H1 (cell line): ENCODE results near the gene GPR39. TPM values are rescaled to one million over a fixed set of nuclear protein-coding genes. Genes with fewer than 3 reads are reported as not detected.

Experiments
- CTCF ChIA-PET: fragments of 300-600 bp; sonication (Branson Sonifier 250); formaldehyde crosslinking; loops from one replicate; lab custom pipeline; 2021; ENCODE audit not compliant: partially characterized antibody; lab: Charles Lee
- POLR2A ChIA-PET: fragments of 300-600 bp; sonication (Branson Sonifier 250); formaldehyde crosslinking; loops from one replicate; lab custom pipeline; 2021; ENCODE audit warnings: inconsistent platforms; ENCODE audit not compliant: partially characterized antibody; lab: Charles Lee
- DNase-seq, 2 experiments: peaks; one replicate each; pipeline versions ENCODE4 v3.0.0 to v3.0.0-alpha.2; 2010 to 2022; ENCODE audit warnings: low spot score in 2 of 2, low read depth in 1 of 2, mixed read lengths in 1 of 2
- FAIRE-seq: peaks from 2 replicates; lab custom pipeline; 2011; peaks lifted over from hg19 to GRCh38; lab: Jason Lieb, UNC
- H2AFZ ChIP-seq: 2 replicates; pipeline ENCODE4 v1.8.1; 2012; ENCODE audit warnings: low read length, inconsistent platforms
- H2AK5ac ChIP-seq: 2 replicates; pipeline ENCODE4 v1.6.1; 2013; ENCODE audit warnings: low read depth, low read length
- H2BK120ac ChIP-seq: replicated peaks from 2 replicates; pipeline ENCODE3; 2013; ENCODE audit warnings: low read depth, low read length, inconsistent platforms
- H2BK12ac ChIP-seq: 2 replicates; pipeline ENCODE4 v1.6.1; 2013; ENCODE audit warnings: low read depth, low read length
- H2BK15ac ChIP-seq: 2 replicates; pipeline ENCODE4 v1.6.1; 2013; ENCODE audit warnings: low read length
- H2BK20ac ChIP-seq: 2 replicates; pipeline ENCODE4 v1.6.1; 2013; ENCODE audit warnings: low read length
- H2BK5ac ChIP-seq: 2 replicates; pipeline ENCODE4 v1.6.1; 2013; ENCODE audit warnings: low read depth, low read length
- H3K14ac ChIP-seq: 2 replicates; pipeline ENCODE4 v1.6.1; 2013; ENCODE audit warnings: inconsistent platforms; ENCODE audit not compliant: insufficient read length
- H3K18ac ChIP-seq: 2 replicates; pipeline ENCODE4 v1.6.1; 2013; ENCODE audit warnings: low read length; ENCODE audit errors: extremely low read depth
- H3K23ac ChIP-seq: 2 replicates; pipeline ENCODE4 v1.6.1; 2013; ENCODE audit warnings: inconsistent platforms; ENCODE audit not compliant: insufficient read length
- H3K23me2 ChIP-seq: 2 replicates; pipeline ENCODE4 v1.6.1; 2013; ENCODE audit warnings: low read depth, low read length
- H3K27ac ChIP-seq: 2 replicates; pipeline ENCODE4 v1.6.1; 2011; ENCODE audit warnings: low read depth, low read length, inconsistent platforms
- H3K27me3 ChIP-seq, 4 experiments: replicated peaks in 1 of 4; 1 replicate in 1 of 4; 2 replicates in 3 of 4; pipeline versions ENCODE4 v1.6.1 to v1.8.1; 2011 to 2013; ENCODE audit warnings: low read length in 3 of 4, mild to moderate bottlenecking in 3 of 4, inconsistent platforms in 2 of 4, mixed read lengths in 2 of 4, moderate library complexity in 1 of 4; ENCODE audit not compliant: control insufficient read depth in 3 of 4, insufficient read depth in 3 of 4; ENCODE audit errors: extremely low read depth in 1 of 4
- H3K36me3 ChIP-seq, 4 experiments: 2 replicates each; pipeline versions ENCODE4 v1.6.1 to v1.8.1; 2011 to 2013; ENCODE audit warnings: mild to moderate bottlenecking in 4 of 4, low read length in 3 of 4, moderate library complexity in 2 of 4, control low read depth in 1 of 4, inconsistent platforms in 1 of 4; ENCODE audit not compliant: insufficient read depth in 4 of 4, control insufficient read depth in 2 of 4
- H3K4ac ChIP-seq: replicated peaks from 2 replicates; pipeline ENCODE3; 2013; ENCODE audit warnings: low read length, low read depth, mixed read lengths, inconsistent platforms; ENCODE audit not compliant: insufficient read length
- H3K4me1 ChIP-seq, 4 experiments: replicated peaks in 1 of 4; 1 replicate in 1 of 4; 2 replicates in 3 of 4; pipeline versions ENCODE4 v1.6.1 to v1.8.1; 2011 to 2013; ENCODE audit warnings: low read length in 3 of 4, inconsistent platforms in 2 of 4, mixed read lengths in 1 of 4; ENCODE audit not compliant: insufficient read depth in 4 of 4, control insufficient read depth in 3 of 4
- H3K4me2 ChIP-seq, 2 experiments: 2 replicates each; pipeline versions ENCODE4 v1.6.1 to v1.8.1; 2011 to 2013; ENCODE audit warnings: low read depth in 2 of 2, low read length in 2 of 2, control low read depth in 1 of 2, inconsistent platforms in 1 of 2, mild to moderate bottlenecking in 1 of 2; ENCODE audit not compliant: insufficient read depth in 1 of 2
- H3K4me3 ChIP-seq, 4 experiments: fragments of 200-600, 300-600 bp in 1 of 4; sonication (generic), shearing (Covaris generic), sonication (Bioruptor Twin) in 1 of 4; 2 replicates each; pipeline versions ENCODE4 v1.5.1 to v1.8.1; 2011 to 2016; ENCODE audit warnings: low read length in 4 of 4, low read depth in 3 of 4, control low read depth in 2 of 4, inconsistent platforms in 2 of 4, mild to moderate bottlenecking in 2 of 4, mixed read lengths in 1 of 4, moderate library complexity in 1 of 4; ENCODE audit not compliant: insufficient read depth in 2 of 4; ENCODE audit errors: extremely low read depth in 1 of 4
- H3K56ac ChIP-seq: replicated peaks from 2 replicates; pipeline ENCODE3; 2013; ENCODE audit warnings: low read depth, mild to moderate bottlenecking, mixed read lengths, low read length, inconsistent platforms; ENCODE audit not compliant: insufficient read length
- H3K79me1 ChIP-seq: 2 replicates; pipeline ENCODE4 v1.6.1; 2013; ENCODE audit warnings: low read depth, low read length, control low read depth
- H3K79me2 ChIP-seq, 2 experiments: 2 replicates each; pipeline versions ENCODE4 v1.6.1 to v1.8.1; 2012 to 2013; ENCODE audit warnings: low read length in 2 of 2, mild to moderate bottlenecking in 2 of 2, inconsistent platforms in 1 of 2; ENCODE audit not compliant: insufficient read depth in 2 of 2, control insufficient read depth in 1 of 2
- H3K9ac ChIP-seq, 4 experiments: replicated peaks in 1 of 4; 1 replicate in 1 of 4; 2 replicates in 3 of 4; pipeline versions ENCODE4 v1.6.1 to v1.8.1; 2011 to 2013; ENCODE audit warnings: low read depth in 3 of 4, low read length in 3 of 4, control low read depth in 2 of 4, mild to moderate bottlenecking in 2 of 4, moderate library complexity in 2 of 4, inconsistent platforms in 1 of 4; ENCODE audit errors: extremely low read depth in 1 of 4
- H3K9me3 ChIP-seq, 2 experiments: 2 replicates each; pipeline versions ENCODE4 v1.6.1 to v1.8.1; 2012 to 2013; ENCODE audit warnings: mild to moderate bottlenecking in 2 of 2, moderate library complexity in 2 of 2, control low read depth in 1 of 2, inconsistent platforms in 1 of 2, low read depth in 1 of 2, low read length in 1 of 2, mixed read lengths in 1 of 2; ENCODE audit not compliant: insufficient read depth in 2 of 2
- H4K20me1 ChIP-seq, 2 experiments: replicated peaks in 1 of 2; 2 replicates each; pipeline versions ENCODE3 to v1.8.1; 2011 to 2013; ENCODE audit warnings: inconsistent platforms in 2 of 2, low read length in 2 of 2, mild to moderate bottlenecking in 1 of 2; ENCODE audit not compliant: insufficient read depth in 2 of 2, control insufficient read depth in 1 of 2
- H4K5ac ChIP-seq: 2 replicates; pipeline ENCODE4 v1.6.1; 2013; ENCODE audit warnings: low read length, low read depth, mixed read lengths, inconsistent platforms; ENCODE audit not compliant: insufficient read length
- H4K8ac ChIP-seq: 2 replicates; pipeline ENCODE4 v1.8.0; 2013; ENCODE audit warnings: mild to moderate bottlenecking, moderate library complexity, low read length, inconsistent platforms; ENCODE audit not compliant: insufficient read depth; ENCODE audit errors: extremely low read depth
- H4K91ac ChIP-seq: replicated peaks from 2 replicates; pipeline ENCODE3; 2013; ENCODE audit warnings: low read length, mixed read lengths, inconsistent platforms; ENCODE audit not compliant: insufficient read length
- PHF8 ChIP-seq: fragments of 200-600 bp; sonication (generic); conservative IDR thresholded peaks from 2 replicates; pipeline ENCODE4 v1.7.1; 2012; ENCODE audit warnings: low read depth, mild to moderate bottlenecking, inconsistent platforms, low read length, moderate library complexity
- RBBP5 ChIP-seq: IDR thresholded peaks from 2 replicates; pipeline ENCODE4 v1.7.1; 2012; ENCODE audit warnings: low read depth, mild to moderate bottlenecking, inconsistent platforms, low read length, moderate library complexity, borderline replicate concordance
- WGBS, 2 experiments: shearing (Covaris generic) in 1 of 2; methylation state at CpG; one replicate each; pipeline versions ENCODE4 v1.1.6 to v1.1.7; 2013 to 2015; ENCODE audit warnings: low lambda C conversion rate in 2 of 2, mixed read lengths in 2 of 2, inconsistent platforms in 1 of 2, low coverage in 1 of 2, missing lambda C conversion rate in 1 of 2; ENCODE audit not compliant: insufficient replicate concordance in 2 of 2, insufficient coverage in 1 of 2, insufficient read length in 1 of 2; ENCODE audit errors: extremely low coverage in 1 of 2, missing lambda C conversion rate in 1 of 2; 5-methylcytosine and 5-hydroxymethylcytosine counted together
- polyA plus RNA-seq, 7 experiments: library from polyadenylated mRNA; depleted of rRNA in 3 of 7; stranded (reverse) in 5 of 7; unstranded in 2 of 7; fragments of >200 nt in 5 of 7; fragments of 200-250 nt in 2 of 7; gene quantifications; 1 replicate in 5 of 7; 2 replicates in 1 of 7; 4 replicates in 1 of 7; pipeline versions ENCODE4 v1.2.1 to v1.2.3, GENCODE V29; 2011 to 2013; ENCODE audit warnings: missing spikeins in 2 of 7, mixed read lengths in 2 of 7
- total RNA-seq: library from RNA; stranded (reverse); fragmentation: NEBNext Ultra II Directional; extraction: Animal tissue kit (Norgen Biotek cat#: 25700); gene quantifications from 2 replicates; pipeline ENCODE4 v1.2.1, GENCODE V29; 2021

The GPR39 gene
- total and polyA plus RNA-seq, 2 of the 8 experiments (the other 6 are each of a cell fraction or from before 2014, with no cell fraction given) = 0.63 to 2.7 TPM

- Histone ChIP-seq H3K27ac (no peak overlapping the region), H4K8ac (no peak overlapping the region), H2BK5ac (no peak overlapping the region), H3K4me2 (no peak overlapping the region), H3K79me2 (no peaks in the 10 kb centered on the region), H3K56ac (no peak overlapping the region), H4K5ac (no peak overlapping the region), H3K4me1 (peaks cover 0 to 6% (median 3%) of the 10 kb centered on the region in 4 experiments; a peak in 4 of 7 replicates), H2BK12ac (no peak overlapping the region), H4K91ac (no peak overlapping the region), H3K14ac (no peak overlapping the region), H2AK5ac (no peak overlapping the region), H2BK20ac (no peak overlapping the region), H3K4ac (no peak overlapping the region), H2AFZ (no peak overlapping the region), H3K9ac (no peak overlapping the region), H3K27me3 (no peaks in the 10 kb centered on the region), H4K20me1 (no peaks in the 10 kb centered on the region), H3K4me3 (no peak overlapping the region), H3K18ac (no peak overlapping the region), H3K23me2 (no peaks in the 10 kb centered on the region), H3K23ac (no peak overlapping the region), H3K9me3 (no peaks in the 10 kb centered on the region), H3K79me1 (no peaks in the 10 kb centered on the region), H3K36me3 (no peaks in the 10 kb centered on the region), H2BK120ac (no peak overlapping the region), H2BK15ac (no peak overlapping the region)
- 82% methylated on average over 6 of the region's 6 CpGs; no CpG with 5 or more reads in 1 of the 2 experiments for WGBS, 2 experiments
- DNase-seq = no peak
- ChIA-PET CTCF (interaction anchor here (0.7 to 1.4 kb wide), 2 partner anchors 29 to 61 kb away, joined by 3 to 4 read pairs; no protein-coding TSS in a partner anchor), POLR2A (no interaction called here)
- no peak for FAIRE-seq
- no peak for TF ChIP-seq RBBP5
- TF ChIP-seq PHF8 = no peak
These were observed 191.7 kb downstream of the GPR39 start for GRCh38 chr2:132608311-132608710.
